Kidney capillary endothelial cell (primary cell): ENCODE results near the gene ADAMTS3.
A peak's percentile ranks its signal among the peaks of the same experiment; 100 is the strongest.

ENCODE experiments used
- DNase-seq: peaks from one replicate; pipeline ENCODE4 v3.0.0-alpha.2; 2018; ENCODE audit warnings: low spot score

Gene ADAMTS3

GRCh38 chr4:72341432-72341820, 227.6 kb downstream of the ADAMTS3 start:
- DNase-seq, result no peak

GRCh38 chr4:72340803-72341431, 228.1 kb downstream of the ADAMTS3 start:
- no peak for DNase-seq

GRCh38 chr4:72338060-72338459, 231.0 kb downstream of the ADAMTS3 start:
- no peak for DNase-seq

- DNase-seq, result no peak
Measured at GRCh38 chr4:72330381-72330780, 238.6 kb downstream of the ADAMTS3 start.

GRCh38 chr4:72326692-72327632, 242.1 kb downstream of the ADAMTS3 start:
- DNase-seq, result peak; percentile 55

GRCh38 chr4:72325215-72325614, 243.8 kb downstream of the ADAMTS3 start:
- no peak for DNase-seq

- no peak for DNase-seq
Measured at GRCh38 chr4:72323227-72323626, 245.8 kb downstream of the ADAMTS3 start.

- no peak for DNase-seq
Measured at GRCh38 chr4:72320223-72320948, 248.6 kb downstream of the ADAMTS3 start.

- DNase-seq, result peak; percentile 95
Measured at GRCh38 chr4:72319601-72320021, 249.4 kb downstream of the ADAMTS3 start.

- DNase-seq, result no peak
Measured at GRCh38 chr4:72318421-72319170, 250.4 kb downstream of the ADAMTS3 start.

GRCh38 chr4:72314869-72315268, 254.2 kb downstream of the ADAMTS3 start:
- peak; percentile 58 for DNase-seq

- DNase-seq, result no peak
Measured at GRCh38 chr4:72313121-72313520, 255.9 kb downstream of the ADAMTS3 start.

GRCh38 chr4:72312032-72312650, 256.9 kb downstream of the ADAMTS3 start:
- peak; percentile 52 for DNase-seq

- no peak for DNase-seq
Measured at GRCh38 chr4:72311291-72311690, 257.7 kb downstream of the ADAMTS3 start.

GRCh38 chr4:72305620-72306019, 263.4 kb downstream of the ADAMTS3 start:
- DNase-seq, result no peak

GRCh38 chr4:72305080-72305479, 263.9 kb downstream of the ADAMTS3 start:
- DNase-seq, result no peak

GRCh38 chr4:72302981-72303704, 265.9 kb downstream of the ADAMTS3 start:
- peak; percentile 40 for DNase-seq

- DNase-seq, result no peak
Measured at GRCh38 chr4:72301759-72302158, 267.3 kb downstream of the ADAMTS3 start.

- no peak for DNase-seq
Measured at GRCh38 chr4:72300126-72300525, 268.9 kb downstream of the ADAMTS3 start.

- DNase-seq, result peak; percentile 60
Measured at GRCh38 chr4:72295966-72296557, 273.0 kb downstream of the ADAMTS3 start.
